OCI-LY7 (cell line): Measurements from ENCODE around the gene TDRD9.

Experiments used
- CTCF ChIP-seq: fragments of 200-600 bp; sonication (generic); conservative IDR thresholded peaks from 2 replicates; pipeline ENCODE4 v1.5.1; 2014; ENCODE audit warnings: mild to moderate bottlenecking, antibody characterized with exemption, low read length, moderate library complexity, mixed read lengths
- EZH2phosphoT487 ChIP-seq: fragments of 200-600 bp; sonication (generic); IDR thresholded peaks from 2 replicates; pipeline ENCODE4 v1.6.1; 2018; ENCODE audit warnings: low read depth, borderline replicate concordance, mild to moderate bottlenecking, mixed run types, antibody characterized with exemption, low read length, moderate library complexity, mixed read lengths

- TF ChIP-seq CTCF (no peak), EZH2phosphoT487 (no peak)
Measured at GRCh38 chr14:103941973-103942736, 13.9 kb downstream of the TDRD9 start, which contains the start of gene RD3L.
